NCI-H146 (cell line): ENCODE data around the gene IFT52.
A peak's percentile ranks its signal among the peaks of the same experiment; 100 is the strongest.

Experiments
- DNase-seq: peaks from one replicate; lab custom pipeline; 2025; lab: John Stamatoyannopoulos, UW

The IFT52 gene

GRCh38 chr20:43691928-43692524 lies 101.3 kb downstream of the IFT52 start:
- DNase-seq = peak; percentile 57

GRCh38 chr20:43694763-43695162 lies 104.0 kb downstream of the IFT52 start:
- DNase-seq = no peak

GRCh38 chr20:43695571-43695970 lies 104.8 kb downstream of the IFT52 start:
- DNase-seq = no peak
